A549 (cell line): ENCODE data around the gene TMEM255B. TPM values are rescaled to one million over a fixed set of nuclear protein-coding genes. Genes with fewer than 3 reads are reported as not detected.

Experiments
- ATAC-seq, 2 experiments: fragments of 200-7000 bp in 1 of 2; fragments of >200 bp in 1 of 2; cut with Nextera tagmentation in 1 of 2; cut with Tn5 transposase in 1 of 2; 3 replicates each; pipeline versions ENCODE4 v1.8.0 to v1.9.1; 2018 to 2020; ENCODE audit warnings: mild to moderate bottlenecking in 1 of 2, moderate library complexity in 1 of 2
- CTCF ChIA-PET: fragments of 300-600 bp; sonication (Branson Sonifier 250); formaldehyde crosslinking; extraction: SDS; loops from one replicate; lab custom pipeline; 2021; ENCODE audit warnings: antibody characterized with exemption, inconsistent platforms; lab: Yijun Ruan, JAX
- POLR2A ChIA-PET: fragments of 350-600 bp; formaldehyde crosslinking; extraction: SDS; loops from one replicate; lab custom pipeline; 2021; ENCODE audit warnings: antibody characterized with exemption, inconsistent platforms; lab: Yijun Ruan, JAX
- DNase-seq, 2 experiments: peaks; one replicate each; pipeline versions ENCODE4 v3.0.0 to v3.0.0-alpha.2; 2011 to 2016; ENCODE audit warnings: low read depth in 1 of 2, low spot score in 1 of 2
- FAIRE-seq: peaks from 2 replicates; lab custom pipeline; 2011; peaks lifted over from hg19 to GRCh38; lab: Jason Lieb, UNC
- H3K27ac ChIP-seq, 2 experiments: fragments of >200 bp; sonication (Bioruptor Twin); formaldehyde crosslinking; 3 replicates each; pipeline ENCODE4 v1.5.1; 2016 to 2017
- H3K4me1 ChIP-seq: fragments of >200 bp; sonication (Bioruptor Twin); formaldehyde crosslinking; 3 replicates; pipeline ENCODE4 v1.6.1; 2016
- H3K4me2 ChIP-seq: fragments of >200 bp; sonication (Bioruptor Twin); formaldehyde crosslinking; 3 replicates; pipeline ENCODE4 v1.6.1; 2016
- H3K4me3 ChIP-seq: fragments of >200 bp; sonication (Bioruptor Twin); formaldehyde crosslinking; 3 replicates; pipeline ENCODE4 v1.5.1; 2016
- H3K9me3 ChIP-seq: fragments of >200 bp; sonication (Bioruptor Twin); formaldehyde crosslinking; 3 replicates; pipeline ENCODE4 v1.6.1; 2016
- BHLHE40 ChIP-seq: IDR thresholded peaks from 2 replicates; pipeline ENCODE4 v1.6.1; 2012; ENCODE audit warnings: low read depth, low read length, inconsistent platforms
- CBX2 ChIP-seq: fragments of 200-600 bp; sonication (generic); IDR thresholded peaks from 2 replicates; pipeline ENCODE4 v1.6.1; 2016; ENCODE audit warnings: low read depth, mild to moderate bottlenecking, borderline replicate concordance
- ELK1 ChIP-seq: fragments of 150-350 bp; IDR thresholded peaks from 2 replicates; pipeline ENCODE4 v1.6.1; 2014; ENCODE audit warnings: low read depth, mild to moderate bottlenecking, low read length
- FOSL2 ChIP-seq, 2 experiments: fragments of 450-650 bp in 1 of 2; fragments of >200 bp in 1 of 2; sonication (Bioruptor Twin) in 1 of 2; formaldehyde crosslinking; IDR thresholded peaks; 2 replicates each; pipeline versions ENCODE4 v1.5.0 to v1.6.1; 2016 to 2020; ENCODE audit warnings: mild to moderate bottlenecking in 1 of 2, moderate library complexity in 1 of 2
- GATA3 ChIP-seq: IDR thresholded peaks from 2 replicates; pipeline ENCODE4 v1.6.1; 2012; ENCODE audit warnings: borderline replicate concordance
- HDAC2 ChIP-seq: fragments of 200-600 bp; sonication (generic); IDR thresholded peaks from 2 replicates; pipeline ENCODE4 v1.6.1; 2016
- HES2 ChIP-seq: fragments of >200 bp; sonication (Bioruptor Twin); formaldehyde crosslinking; IDR thresholded peaks from 2 replicates; pipeline ENCODE4 v1.6.1; 2016
- HMGXB4 ChIP-seq: fragments of 250-450 bp; sonication (Bioruptor Pico); IDR thresholded peaks from 2 replicates; pipeline ENCODE4 v1.5.0; 2021; ENCODE audit warnings: mild to moderate bottlenecking, moderate library complexity, borderline replicate concordance
- HOXA7 ChIP-seq: fragments of 250-450 bp; sonication (Bioruptor Pico); IDR thresholded peaks from 2 replicates; pipeline ENCODE4 v1.5.0; 2020; ENCODE audit warnings: mild to moderate bottlenecking, moderate library complexity
- HOXB5 ChIP-seq: fragments of 250-450 bp; sonication (Bioruptor Pico); IDR thresholded peaks from 2 replicates; pipeline ENCODE4 v1.5.0; 2020; ENCODE audit warnings: mild to moderate bottlenecking, moderate library complexity
- JUN ChIP-seq, 2 experiments: fragments of >200 bp; sonication (Bioruptor Twin); formaldehyde crosslinking; IDR thresholded peaks; 2 replicates in 1 of 2; 3 replicates in 1 of 2; pipeline ENCODE4 v1.6.1; 2016 to 2017
- JUNB ChIP-seq: fragments of >200 bp; sonication (Bioruptor Twin); formaldehyde crosslinking; IDR thresholded peaks from 2 replicates; pipeline ENCODE4 v1.6.1; 2016
- KDM1A ChIP-seq: fragments of 200-600 bp; sonication (generic); IDR thresholded peaks from 2 replicates; pipeline ENCODE4 v1.6.1; 2016; ENCODE audit warnings: low read depth, mild to moderate bottlenecking
- MAFK ChIP-seq: fragments of 450-650 bp; IDR thresholded peaks from 2 replicates; pipeline ENCODE4 v1.6.1; 2014; ENCODE audit not compliant: partially characterized antibody
- MAX ChIP-seq: IDR thresholded peaks from 2 replicates; pipeline ENCODE4 v1.6.1; 2012
- PHF8 ChIP-seq: fragments of 200-600 bp; sonication (generic); IDR thresholded peaks from 2 replicates; pipeline ENCODE4 v1.6.1; 2016; ENCODE audit warnings: low read depth, mild to moderate bottlenecking, antibody characterized with exemption, moderate library complexity, borderline replicate concordance
- POLR2A ChIP-seq: IDR thresholded peaks from 2 replicates; pipeline ENCODE4 v1.6.1; 2012; ENCODE audit warnings: mild to moderate bottlenecking, low read length
- RAD21 ChIP-seq, 2 experiments: fragments of >200 bp in 1 of 2; sonication (Bioruptor Twin) in 1 of 2; formaldehyde crosslinking in 1 of 2; IDR thresholded peaks in 1 of 2; conservative IDR thresholded peaks in 1 of 2; 2 replicates in 1 of 2; 3 replicates in 1 of 2; pipeline ENCODE4 v1.6.1; 2012 to 2018; ENCODE audit warnings: inconsistent platforms in 1 of 2
- RARB ChIP-seq: fragments of 250-450 bp; sonication (Bioruptor Pico); IDR thresholded peaks from 2 replicates; pipeline ENCODE4 v1.8.0; 2021; ENCODE audit warnings: mild to moderate bottlenecking, moderate library complexity
- RFX5 ChIP-seq: fragments of 450-650 bp; IDR thresholded peaks from 2 replicates; pipeline ENCODE4 v1.7.1; 2014; ENCODE audit warnings: antibody characterized with exemption, mild to moderate bottlenecking, moderate library complexity
- RNF2 ChIP-seq: fragments of 200-600 bp; sonication (generic); IDR thresholded peaks from 2 replicates; pipeline ENCODE4 v1.6.1; 2016; ENCODE audit warnings: low read depth, mild to moderate bottlenecking, antibody characterized with exemption, moderate library complexity, borderline replicate concordance
- SREBF2 ChIP-seq: fragments of 450-650 bp; IDR thresholded peaks from 2 replicates; pipeline ENCODE4 v1.6.1; 2014; ENCODE audit warnings: mild to moderate bottlenecking, moderate library complexity
- TFCP2L1 ChIP-seq: fragments of 250-450 bp; sonication (Bioruptor Pico); IDR thresholded peaks from 2 replicates; pipeline ENCODE4 v1.5.0; 2021; ENCODE audit warnings: mild to moderate bottlenecking
- ZFP36 ChIP-seq: fragments of 450-650 bp; IDR thresholded peaks from 2 replicates; pipeline ENCODE4 v1.6.1; 2014; ENCODE audit warnings: borderline replicate concordance; ENCODE audit not compliant: partially characterized antibody
- ZNF302 ChIP-seq: fragments of 250-450 bp; sonication (Bioruptor Pico); IDR thresholded peaks from 2 replicates; pipeline ENCODE4 v1.9.0; 2021; ENCODE audit warnings: inconsistent platforms, mild to moderate bottlenecking, moderate library complexity
- WGBS: methylation state at CpG from one replicate; pipeline ENCODE4 v1.1.6; 2017; ENCODE audit errors: missing lambda C conversion rate; 5-methylcytosine and 5-hydroxymethylcytosine counted together
- polyA plus RNA-seq, 4 experiments: library from polyadenylated mRNA; depleted of rRNA in 3 of 4; stranded (reverse); fragments of >200 nt; fragmentation: RNase III in 1 of 4; extraction: RNeasy Plus Mini Kit Qiagen cat#74134 plus additional on column Dnase treatment in 1 of 4; gene quantifications; 2 replicates in 3 of 4; 3 replicates in 1 of 4; pipeline ENCODE4 v1.2.3, GENCODE V29; 2011 to 2017

The TMEM255B gene
- polyA plus RNA-seq, 2 of the 4 experiments (the other 2 are of a cell fraction), result 0.54 to 1.1 TPM

- TF ChIP-seq HOXA7 (CRISPR knock-in tag) (no peak), MAFK (no peak)
Observed at GRCh38 chr13:113804703-113805430, 45.8 kb downstream of the TMEM255B start (continued).

- POLR2A ChIA-PET, result no interaction called here
- ATAC-seq, result no peak
- no peak for DNase-seq
- no peak overlapping the region for H3K4me3 ChIP-seq
- no peaks in the 10 kb centered on the region for H3K4me1 ChIP-seq
- H3K27ac ChIP-seq, result no peak overlapping the region
- no peak overlapping the region for H3K4me2 ChIP-seq
- no peak for TF ChIP-seq POLR2A
- no peak for TF ChIP-seq HDAC2
- no peak for TF ChIP-seq RARB (CRISPR knock-in tag)
- CTCF ChIA-PET, result interaction anchor here (0.6 to 1.3 kb wide), 2 partner anchors 9 to 64 kb away, joined by 3 read pairs; no protein-coding TSS in a partner anchor
- 42% methylated on average over 9 of the region's 27 CpGs for WGBS
- no peak for FAIRE-seq
- peaks cover 12% of the 10 kb centered on the region; the same call in 2 of the 3 replicates for H3K9me3 ChIP-seq
Observed at GRCh38 chr13:113805431-113806103, 46.5 kb downstream of the TMEM255B start.

- H3K4me2 ChIP-seq, result no peak overlapping the region
- H3K4me3 ChIP-seq, result no peak overlapping the region
- no peak for TF ChIP-seq KDM1A
- no peak for ATAC-seq
- no peak for DNase-seq
- no peaks in the 10 kb centered on the region for H3K4me1 ChIP-seq
- POLR2A ChIA-PET, result no interaction called here
- H3K27ac ChIP-seq, result no peak overlapping the region
- CTCF ChIA-PET, result interaction anchor here (1.3 kb wide), 1 partner anchor 65 kb away, joined by 3 read pairs; no protein-coding TSS in a partner anchor
- peaks cover 12% of the 10 kb centered on the region; the same call in 2 of the 3 replicates for H3K9me3 ChIP-seq
- FAIRE-seq, result no peak
- 90% methylated on average over 3 of the region's 11 CpGs for WGBS
Observed at GRCh38 chr13:113806104-113806471, 47.1 kb downstream of the TMEM255B start.

GRCh38 chr13:113806526-113806925, 47.5 kb downstream of the TMEM255B start:
- no peak overlapping the region for H3K4me2 ChIP-seq
- no peak for DNase-seq
- no CpG with 5 or more reads among the region's 13 CpGs for WGBS
- H3K4me1 ChIP-seq, result no peaks in the 10 kb centered on the region
- ATAC-seq, result no peak
- no peak for FAIRE-seq
- peaks cover 12% of the 10 kb centered on the region; the same call in 2 of the 3 replicates for H3K9me3 ChIP-seq
- CTCF ChIA-PET, result no interaction called here
- POLR2A ChIA-PET, result no interaction called here
- H3K4me3 ChIP-seq, result no peak overlapping the region
- TF ChIP-seq TFCP2L1 (CRISPR knock-in tag), result no peak
- TF ChIP-seq FOSL2 (IDR thresholded peaks at IDR 0.05), result no peak
- TF ChIP-seq FOSL2 (CRISPR knock-in tag; IDR thresholded peaks at IDR 0.05), result no peak
- TF ChIP-seq HOXB5 (CRISPR knock-in tag), result no peak
- TF ChIP-seq ZNF302 (CRISPR knock-in tag), result no peak
- TF ChIP-seq RFX5, result no peak
- no peak for TF ChIP-seq BHLHE40
- no peak for TF ChIP-seq RNF2
- TF ChIP-seq SREBF2, result no peak
- no peak for TF ChIP-seq HDAC2
- TF ChIP-seq CBX2, result no peak
- TF ChIP-seq GATA3, result no peak
- no peak for TF ChIP-seq HMGXB4 (CRISPR knock-in tag)
- TF ChIP-seq PHF8, result no peak
- no peak for TF ChIP-seq ZFP36
- no peak for TF ChIP-seq RAD21 (conservative IDR thresholded peaks at IDR 0.05 in 1 of 2, IDR thresholded peaks at IDR 0.05 in 1 of 2)
- no peak for TF ChIP-seq JUNB
- TF ChIP-seq JUN (IDR thresholded peaks at IDR 0.05), result no peak
- TF ChIP-seq ELK1, result no peak
- TF ChIP-seq HES2, result no peak
- TF ChIP-seq MAX, result no peak
- no peak overlapping the region for H3K27ac ChIP-seq
